IMR-90 (cell line): ENCODE measurements around the gene GIMAP8. TPM values are rescaled to one million over a fixed set of nuclear protein-coding genes. Genes with fewer than 3 reads are reported as not detected.

Experiments used
- ATAC-seq: fragments of 200-7000 bp; cut with Tn5 transposase; 2 replicates; pipeline ENCODE4 v1.9.1; 2020; ENCODE audit warnings: low read depth, mild to moderate bottlenecking, moderate library complexity
- BruUV-seq: library from RNA; stranded (reverse); fragments of 400-500 nt; replicated peaks from 2 replicates; lab custom pipeline; 2021; lab: Mats Ljungman, UMichigan
- CTCF ChIA-PET: fragments of 300-600 bp; formaldehyde crosslinking; extraction: SDS; loops from one replicate; lab custom pipeline; 2021; ENCODE audit warnings: antibody characterized with exemption; lab: Yijun Ruan, JAX
- POLR2A ChIA-PET: fragments of 300-600 bp; sonication (Branson Sonifier 250); formaldehyde crosslinking; loops from one replicate; lab custom pipeline; 2022; ENCODE audit warnings: antibody characterized with exemption; ENCODE audit not compliant: unreplicated experiment; lab: Charles Lee
- DNase-seq: peaks from one replicate; pipeline ENCODE4 v3.0.0; 2013
- H2AFZ ChIP-seq: replicated peaks from 2 replicates; pipeline ENCODE3; 2013; ENCODE audit warnings: low read length, mild to moderate bottlenecking; ENCODE audit not compliant: poor library complexity
- H2AK5ac ChIP-seq: 2 replicates; pipeline ENCODE4 v1.6.1; 2013; ENCODE audit warnings: low read depth, low read length, inconsistent platforms
- H2AK9ac ChIP-seq: replicated peaks from 2 replicates; pipeline ENCODE3; 2013; ENCODE audit warnings: mild to moderate bottlenecking, low read depth, low read length, moderate library complexity; ENCODE audit not compliant: poor library complexity
- H2BK120ac ChIP-seq: 2 replicates; pipeline ENCODE4 v1.6.1; 2013; ENCODE audit warnings: low read depth, low read length, inconsistent platforms
- H2BK15ac ChIP-seq: 3 replicates; pipeline ENCODE4 v1.6.1; 2013; ENCODE audit warnings: low read depth, low read length, inconsistent platforms
- H2BK20ac ChIP-seq: 2 replicates; pipeline ENCODE4 v1.6.1; 2013; ENCODE audit warnings: low read depth, mild to moderate bottlenecking, inconsistent platforms, low read length, moderate library complexity
- H2BK5ac ChIP-seq: 2 replicates; pipeline ENCODE4 v1.6.1; 2013; ENCODE audit warnings: mild to moderate bottlenecking, low read depth, low read length, inconsistent platforms; ENCODE audit not compliant: poor library complexity, severe bottlenecking
- H3K14ac ChIP-seq: replicated peaks from 2 replicates; pipeline ENCODE4 v1.6.1; 2013; ENCODE audit warnings: low read depth, low read length, inconsistent platforms
- H3K18ac ChIP-seq: 2 replicates; pipeline ENCODE4 v1.6.1; 2013; ENCODE audit warnings: low read depth, low read length, control low read depth
- H3K23ac ChIP-seq: 2 replicates; pipeline ENCODE4 v1.6.1; 2013; ENCODE audit warnings: low read depth, low read length, inconsistent platforms
- H3K27ac ChIP-seq: 2 replicates; pipeline ENCODE4 v1.5.1; 2013; ENCODE audit warnings: mild to moderate bottlenecking, control low read depth, low read length; ENCODE audit not compliant: insufficient read depth
- H3K27me3 ChIP-seq: 2 replicates; pipeline ENCODE4 v1.6.1; 2013; ENCODE audit warnings: low read length; ENCODE audit not compliant: control insufficient read depth, insufficient read depth
- H3K36me3 ChIP-seq: 2 replicates; pipeline ENCODE4 v1.6.1; 2013; ENCODE audit warnings: low read length, mixed read lengths; ENCODE audit not compliant: control insufficient read depth, insufficient read depth
- H3K4ac ChIP-seq: 2 replicates; pipeline ENCODE4 v1.6.1; 2013; ENCODE audit warnings: low read depth, low read length, inconsistent platforms
- H3K4me1 ChIP-seq: 2 replicates; pipeline ENCODE4 v1.6.1; 2013; ENCODE audit warnings: low read length, mixed read lengths; ENCODE audit not compliant: control insufficient read depth, insufficient read depth
- H3K4me2 ChIP-seq: 2 replicates; pipeline ENCODE4 v1.6.1; 2013; ENCODE audit warnings: low read depth, mild to moderate bottlenecking, control low read depth, low read length, moderate library complexity
- H3K4me3 ChIP-seq: 2 replicates; pipeline ENCODE4 v1.5.1; 2013; ENCODE audit warnings: low read depth, mild to moderate bottlenecking, control low read depth, low read length, moderate library complexity; ENCODE audit not compliant: insufficient read depth
- H3K56ac ChIP-seq: 2 replicates; pipeline ENCODE4 v1.6.1; 2013; ENCODE audit warnings: low read length, inconsistent platforms; ENCODE audit not compliant: insufficient read depth; ENCODE audit errors: extremely low read depth
- H3K79me1 ChIP-seq, 2 experiments: 2 replicates each; pipeline ENCODE4 v1.6.1; 2013; ENCODE audit warnings: low read length in 2 of 2, inconsistent platforms in 1 of 2, low read depth in 1 of 2
- H3K9ac ChIP-seq: 2 replicates; pipeline ENCODE4 v1.6.1; 2013; ENCODE audit warnings: low read depth, low read length, control low read depth
- H3K9me1 ChIP-seq: 2 replicates; pipeline ENCODE4 v1.6.1; 2013; ENCODE audit warnings: low read length, inconsistent platforms; ENCODE audit not compliant: insufficient read depth
- H3K9me3 ChIP-seq: 2 replicates; pipeline ENCODE4 v1.6.1; 2013; ENCODE audit warnings: low read length; ENCODE audit not compliant: control insufficient read depth, insufficient read depth
- H4K20me1 ChIP-seq: 2 replicates; pipeline ENCODE4 v1.6.1; 2013; ENCODE audit warnings: low read length, inconsistent platforms; ENCODE audit not compliant: insufficient read depth
- H4K5ac ChIP-seq: 2 replicates; pipeline ENCODE4 v1.6.1; 2013; ENCODE audit warnings: mild to moderate bottlenecking, low read depth, low read length, control low read depth
- H4K8ac ChIP-seq, 2 experiments: 2 replicates each; pipeline ENCODE4 v1.6.1; 2013; ENCODE audit warnings: low read depth in 2 of 2, low read length in 2 of 2, control low read depth in 1 of 2, inconsistent platforms in 1 of 2
- H4K91ac ChIP-seq: 2 replicates; pipeline ENCODE4 v1.6.1; 2013; ENCODE audit warnings: low read depth, low read length, inconsistent platforms; ENCODE audit not compliant: insufficient read depth
- FOS ChIP-seq: fragments of 150-350 bp; IDR thresholded peaks from 2 replicates; pipeline ENCODE4 v1.6.1; 2016; ENCODE audit warnings: low read depth, low read length
- MAFK ChIP-seq: IDR thresholded peaks from 2 replicates; pipeline ENCODE4 v1.6.1; 2012; ENCODE audit warnings: low read depth, low read length, improper control_type of control experiment
- MAZ ChIP-seq: IDR thresholded peaks from 2 replicates; pipeline ENCODE4 v1.6.1; 2012; ENCODE audit warnings: low read depth, mild to moderate bottlenecking, low read length, improper control_type of control experiment, moderate library complexity, borderline replicate concordance
- MXI1 ChIP-seq: IDR thresholded peaks from 2 replicates; pipeline ENCODE4 v1.6.1; 2012; ENCODE audit warnings: low read depth, mild to moderate bottlenecking, low read length, moderate library complexity, borderline replicate concordance
- NFE2L2 ChIP-seq: fragments of 150-350 bp; IDR thresholded peaks from 2 replicates; pipeline ENCODE4 v1.6.1; 2016; ENCODE audit warnings: low read depth, mild to moderate bottlenecking, low read length
- RAD21 ChIP-seq: IDR thresholded peaks from 2 replicates; pipeline ENCODE4 v1.6.1; 2012; ENCODE audit warnings: low read length, improper control_type of control experiment
- SMC3 ChIP-seq: fragments of 150-350 bp; IDR thresholded peaks from 2 replicates; pipeline ENCODE4 v1.6.1; 2016; ENCODE audit warnings: low read depth, mild to moderate bottlenecking, antibody characterized with exemption, low read length, moderate library complexity
- WGBS, 2 experiments: methylation state at CpG; one replicate each; pipeline versions ENCODE4 v1.1.5 to v1.1.7; 2013; ENCODE audit warnings: missing lambda C conversion rate in 2 of 2; ENCODE audit not compliant: insufficient read length in 1 of 2; ENCODE audit errors: extremely low coverage in 2 of 2; 5-methylcytosine and 5-hydroxymethylcytosine counted together
- dilution Hi-C: fragments of 300-500 bp; cut with HindIII; formaldehyde crosslinking; loops from one replicate; pipeline ENCODE4 v1.14.3; 2018; ENCODE audit warnings: low sequenced_read_pairs; ENCODE audit not compliant: unreplicated experiment
- in situ Hi-C: fragments of 300-500 bp; cut with MboI; formaldehyde crosslinking; loops from 3 replicates; pipeline ENCODE4 v1.14.3; 2019; ENCODE audit warnings: low sequenced_read_pairs, inconsistent platforms, mixed read lengths
- intact Hi-C: fragments of 100-400 bp; cut with micrococcal nuclease; formaldehyde crosslinking; loops from 2 replicates; pipeline ENCODE4 v1.10.0; 2022
- polyA plus RNA-seq, 3 experiments: library from polyadenylated mRNA; depleted of rRNA; stranded (reverse); fragments of >200 nt; gene quantifications; 2 replicates each; pipeline ENCODE4 v1.2.3, GENCODE V29; 2012; ENCODE audit warnings: low replicate concordance in 1 of 3
- total RNA-seq: library from RNA; depleted of rRNA; stranded (reverse); fragments of >200 nt; gene quantifications from 2 replicates; pipeline ENCODE4 v1.2.3, GENCODE V29; 2012
- TF ChIP-seq, protein P1 (sequence below): fragments of 150-350 bp; IDR thresholded peaks from 2 replicates; pipeline ENCODE4 v1.6.1; 2016; ENCODE audit warnings: low read depth, mild to moderate bottlenecking, low read length, moderate library complexity, borderline replicate concordance
- TF ChIP-seq, protein P2 (sequence below): conservative IDR thresholded peaks from 2 replicates; pipeline ENCODE4 v1.5.1; 2012; ENCODE audit warnings: mild to moderate bottlenecking, low read depth, low read length, improper control_type of control experiment
- TF ChIP-seq, protein P3 (sequence below): fragments of 150-350 bp; IDR thresholded peaks from 2 replicates; pipeline ENCODE4 v1.6.1; 2017; ENCODE audit warnings: mild to moderate bottlenecking, antibody characterized with exemption, low read length, low read depth

Gene GIMAP8
- total and polyA plus RNA-seq, 2 of the 4 experiments (the other 2 are of a cell fraction), result not detected

DNA sequence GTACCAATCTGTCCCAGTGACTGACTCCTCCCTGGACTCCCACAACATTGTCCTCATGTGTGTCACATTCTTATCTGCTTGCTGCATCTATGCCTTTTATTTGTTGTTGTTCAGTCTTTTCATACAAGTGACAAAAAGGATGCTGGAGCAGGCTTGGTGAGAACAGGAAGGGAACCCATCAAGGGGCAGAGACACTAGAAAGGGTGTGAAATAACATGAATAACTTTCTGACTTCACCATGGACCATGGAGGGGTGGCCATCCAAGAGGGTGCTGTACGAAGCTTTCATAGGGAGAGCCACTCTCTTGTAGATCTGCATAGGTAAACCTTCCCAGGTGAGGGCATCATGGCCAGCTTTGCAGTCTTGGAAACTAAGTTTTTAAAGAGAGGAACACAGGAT is 14.5 kb downstream of the GIMAP8 start:
- H4K91ac ChIP-seq, result no peak overlapping the region
- no peak overlapping the region for H2AK9ac ChIP-seq
- no peak for DNase-seq
- no TSS peak for BruUV-seq
- no peak for ATAC-seq
- H3K27ac ChIP-seq, result no peak overlapping the region
- H3K9me3 ChIP-seq, result no peaks in the 10 kb centered on the region
- no peaks in the 10 kb centered on the region for H3K9me1 ChIP-seq
- H3K4ac ChIP-seq, result no peak overlapping the region
- no peaks in the 10 kb centered on the region for H3K27me3 ChIP-seq
- H3K79me1 ChIP-seq, result no peaks in the 10 kb centered on the region
- H2AK5ac ChIP-seq, result no peak overlapping the region
- no peak overlapping the region for H4K5ac ChIP-seq
- H2BK5ac ChIP-seq, result no peak overlapping the region
- in situ Hi-C loops (no loop called here), intact Hi-C loops (no loop called here), dilution Hi-C loops (no loop called here)
- H3K36me3 ChIP-seq, result no peaks in the 10 kb centered on the region
- no peak overlapping the region for H3K9ac ChIP-seq
- no peak overlapping the region for H4K8ac ChIP-seq
- no peak overlapping the region for H2BK20ac ChIP-seq
- H2BK120ac ChIP-seq, result no peak overlapping the region
- POLR2A ChIA-PET, result no interaction called here
- no peak overlapping the region for H2AFZ ChIP-seq
- no peak overlapping the region for H3K23ac ChIP-seq
- H3K4me3 ChIP-seq, result no peak overlapping the region
- no peaks in the 10 kb centered on the region for H3K4me1 ChIP-seq
- no CpG with 5 or more reads among the region's 1 CpG for WGBS, 2 experiments
- no peak overlapping the region for H3K18ac ChIP-seq
- H2BK15ac ChIP-seq, result no peak overlapping the region
- no peak overlapping the region for H3K4me2 ChIP-seq
- H3K14ac ChIP-seq, result no peak overlapping the region
- TF ChIP-seq, protein P1, sequence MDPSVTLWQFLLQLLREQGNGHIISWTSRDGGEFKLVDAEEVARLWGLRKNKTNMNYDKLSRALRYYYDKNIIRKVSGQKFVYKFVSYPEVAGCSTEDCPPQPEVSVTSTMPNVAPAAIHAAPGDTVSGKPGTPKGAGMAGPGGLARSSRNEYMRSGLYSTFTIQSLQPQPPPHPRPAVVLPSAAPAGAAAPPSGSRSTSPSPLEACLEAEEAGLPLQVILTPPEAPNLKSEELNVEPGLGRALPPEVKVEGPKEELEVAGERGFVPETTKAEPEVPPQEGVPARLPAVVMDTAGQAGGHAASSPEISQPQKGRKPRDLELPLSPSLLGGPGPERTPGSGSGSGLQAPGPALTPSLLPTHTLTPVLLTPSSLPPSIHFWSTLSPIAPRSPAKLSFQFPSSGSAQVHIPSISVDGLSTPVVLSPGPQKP, result no peak
- no peak for TF ChIP-seq FOS
- TF ChIP-seq MAFK, result no peak
- no peak for TF ChIP-seq MXI1
- TF ChIP-seq, protein P2, sequence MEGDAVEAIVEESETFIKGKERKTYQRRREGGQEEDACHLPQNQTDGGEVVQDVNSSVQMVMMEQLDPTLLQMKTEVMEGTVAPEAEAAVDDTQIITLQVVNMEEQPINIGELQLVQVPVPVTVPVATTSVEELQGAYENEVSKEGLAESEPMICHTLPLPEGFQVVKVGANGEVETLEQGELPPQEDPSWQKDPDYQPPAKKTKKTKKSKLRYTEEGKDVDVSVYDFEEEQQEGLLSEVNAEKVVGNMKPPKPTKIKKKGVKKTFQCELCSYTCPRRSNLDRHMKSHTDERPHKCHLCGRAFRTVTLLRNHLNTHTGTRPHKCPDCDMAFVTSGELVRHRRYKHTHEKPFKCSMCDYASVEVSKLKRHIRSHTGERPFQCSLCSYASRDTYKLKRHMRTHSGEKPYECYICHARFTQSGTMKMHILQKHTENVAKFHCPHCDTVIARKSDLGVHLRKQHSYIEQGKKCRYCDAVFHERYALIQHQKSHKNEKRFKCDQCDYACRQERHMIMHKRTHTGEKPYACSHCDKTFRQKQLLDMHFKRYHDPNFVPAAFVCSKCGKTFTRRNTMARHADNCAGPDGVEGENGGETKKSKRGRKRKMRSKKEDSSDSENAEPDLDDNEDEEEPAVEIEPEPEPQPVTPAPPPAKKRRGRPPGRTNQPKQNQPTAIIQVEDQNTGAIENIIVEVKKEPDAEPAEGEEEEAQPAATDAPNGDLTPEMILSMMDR, result no peak
- TF ChIP-seq, protein P3, sequence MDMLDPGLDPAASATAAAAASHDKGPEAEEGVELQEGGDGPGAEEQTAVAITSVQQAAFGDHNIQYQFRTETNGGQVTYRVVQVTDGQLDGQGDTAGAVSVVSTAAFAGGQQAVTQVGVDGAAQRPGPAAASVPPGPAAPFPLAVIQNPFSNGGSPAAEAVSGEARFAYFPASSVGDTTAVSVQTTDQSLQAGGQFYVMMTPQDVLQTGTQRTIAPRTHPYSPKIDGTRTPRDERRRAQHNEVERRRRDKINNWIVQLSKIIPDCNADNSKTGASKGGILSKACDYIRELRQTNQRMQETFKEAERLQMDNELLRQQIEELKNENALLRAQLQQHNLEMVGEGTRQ, result no peak
- no peak for TF ChIP-seq RAD21
- no peak for TF ChIP-seq NFE2L2
- TF ChIP-seq SMC3, result no peak
- no peak for TF ChIP-seq MAZ
- H3K56ac ChIP-seq, result no peak overlapping the region
- CTCF ChIA-PET, result interaction anchor here (1.0 kb wide), 1 partner anchor 16 kb away, joined by 5 read pairs; no protein-coding TSS in a partner anchor
- H4K20me1 ChIP-seq, result no peaks in the 10 kb centered on the region
